HG03354 (cell line): ENCODE measurements around the gene ATP5ME.
"Not testable (repeated sequence)": the region's sequence is repeated elsewhere in the genome, so short reads cannot be mapped to it uniquely, and the experiment has no call there.

ENCODE experiments used
- ATAC-seq: cut with Tn5 transposase; IDR thresholded peaks from one replicate; pipeline ENCODE4 v1.9.1; 2021; ENCODE audit warnings: mild to moderate bottlenecking; ENCODE audit not compliant: unreplicated experiment, poor library complexity, severe bottlenecking

Gene ATP5ME

GRCh38 chr4:647481-647880 is 26.6 kb downstream of the ATP5ME start:
- ATAC-seq = no peak

GRCh38 chr4:646460-646859 is 27.6 kb downstream of the ATP5ME start:
- ATAC-seq = no peak

- not testable (repeated sequence) for ATAC-seq
Observed at GRCh38 chr4:642366-642765, 31.7 kb downstream of the ATP5ME start.

GRCh38 chr4:637536-638280 is 36.4 kb downstream of the ATP5ME start:
- no peak for ATAC-seq

- ATAC-seq = no peak
Observed at GRCh38 chr4:636628-637159, 37.4 kb downstream of the ATP5ME start.

GRCh38 chr4:635851-636627 is 38.0 kb downstream of the ATP5ME start:
- ATAC-seq = no peak

GRCh38 chr4:635066-635835 is 38.8 kb downstream of the ATP5ME start:
- not testable (repeated sequence) for ATAC-seq

GRCh38 chr4:634599-634985 is 39.5 kb downstream of the ATP5ME start:
- no peak for ATAC-seq

GRCh38 chr4:633976-634598 is 40.0 kb downstream of the ATP5ME start:
- no peak for ATAC-seq

GRCh38 chr4:633406-633805 is 40.7 kb downstream of the ATP5ME start:
- no peak for ATAC-seq

- no peak for ATAC-seq
Observed at GRCh38 chr4:632926-633325, 41.1 kb downstream of the ATP5ME start.

GRCh38 chr4:632196-632790 is 41.8 kb downstream of the ATP5ME start:
- no peak for ATAC-seq

- no peak for ATAC-seq
Observed at GRCh38 chr4:630656-631055, 43.4 kb downstream of the ATP5ME start.

GRCh38 chr4:629915-630641 is 44.0 kb downstream of the ATP5ME start:
- no peak for ATAC-seq

GRCh38 chr4:629636-629914 is 44.5 kb downstream of the ATP5ME start:
- no peak for ATAC-seq

- no peak for ATAC-seq
Observed at GRCh38 chr4:628821-629635, 45.0 kb downstream of the ATP5ME start.

- no peak for ATAC-seq
Observed at GRCh38 chr4:628311-628741, 45.8 kb downstream of the ATP5ME start.
